Endothelial cell of umbilical vein (primary cell): ENCODE results near the gene TGFA. TPM values are rescaled to one million over a fixed set of nuclear protein-coding genes. Genes with fewer than 3 reads are reported as not detected.

ENCODE experiments used
- BruUV-seq: library from RNA; stranded (reverse); fragments of 400-500 nt; replicated peaks from 2 replicates; lab custom pipeline; 2021; lab: Mats Ljungman, UMichigan
- CTCF ChIA-PET: fragments of 300-600, 350-600 bp; sonication (Branson Sonifier 250); formaldehyde crosslinking; loops from one replicate; lab custom pipeline; 2021; ENCODE audit warnings: antibody characterized with exemption, inconsistent platforms; lab: Charles Lee
- POLR2A ChIA-PET: fragments of 300-600, 350-600 bp; sonication (Branson Sonifier 250); formaldehyde crosslinking; loops from one replicate; lab custom pipeline; 2021; ENCODE audit warnings: antibody characterized with exemption, inconsistent platforms; lab: Charles Lee
- DNase-seq: peaks from one replicate; pipeline ENCODE4 v3.0.0-alpha.2; 2011; ENCODE audit warnings: low read depth, low spot score
- FAIRE-seq: peaks from 2 replicates; lab custom pipeline; 2011; peaks lifted over from hg19 to GRCh38; lab: Jason Lieb, UNC
- H2AFZ ChIP-seq: 2 replicates; pipeline ENCODE4 v1.6.0; 2012; ENCODE audit warnings: low read depth, low read length, control low read depth, inconsistent platforms
- H3K27ac ChIP-seq: 2 replicates; pipeline ENCODE4 v1.5.1; 2011; ENCODE audit warnings: low read depth, mild to moderate bottlenecking, control low read depth, low read length, moderate library complexity; ENCODE audit not compliant: insufficient read depth
- H3K27me3 ChIP-seq, 2 experiments: 2 replicates each; pipeline versions ENCODE4 v1.6.0 to v1.6.1; 2011; ENCODE audit warnings: low read length in 2 of 2, mixed read lengths in 1 of 2; ENCODE audit not compliant: control insufficient read depth in 2 of 2, insufficient read depth in 2 of 2
- H3K36me3 ChIP-seq, 2 experiments: 2 replicates in 1 of 2; 3 replicates in 1 of 2; pipeline ENCODE4 v1.5.1; 2011; ENCODE audit warnings: low read length in 2 of 2, mild to moderate bottlenecking in 1 of 2, moderate library complexity in 1 of 2; ENCODE audit not compliant: control insufficient read depth in 2 of 2, insufficient read depth in 2 of 2; ENCODE audit errors: extremely low read depth in 1 of 2
- H3K4me1 ChIP-seq: 3 replicates; pipeline ENCODE4 v1.5.1; 2011; ENCODE audit warnings: mild to moderate bottlenecking, low read length; ENCODE audit not compliant: control insufficient read depth, insufficient read depth; ENCODE audit errors: extremely low read depth
- H3K4me2 ChIP-seq: 2 replicates; pipeline ENCODE4 v1.6.1; 2011; ENCODE audit warnings: low read length, control low read depth, mixed read lengths; ENCODE audit not compliant: insufficient read depth
- H3K4me3 ChIP-seq, 3 experiments: fragments of 200-600 bp in 1 of 3; sonication (generic), shearing (Covaris generic) in 1 of 3; replicated peaks in 1 of 3; 2 replicates each; pipeline ENCODE4 v1.5.1; 2011 to 2016; ENCODE audit warnings: control low read depth in 3 of 3, low read length in 3 of 3, mild to moderate bottlenecking in 2 of 3, inconsistent platforms in 1 of 3, low read depth in 1 of 3, moderate library complexity in 1 of 3; ENCODE audit not compliant: insufficient read depth in 1 of 3
- H3K79me2 ChIP-seq: 2 replicates; pipeline ENCODE4 v1.6.0; 2012; ENCODE audit warnings: low read length, inconsistent platforms; ENCODE audit not compliant: control insufficient read depth, insufficient read depth
- H3K9ac ChIP-seq: replicated peaks from 2 replicates; pipeline ENCODE3; 2011; ENCODE audit warnings: low read length, control low read depth; ENCODE audit not compliant: insufficient read depth; ENCODE audit errors: extremely low read depth
- H3K9me1 ChIP-seq: replicated peaks from 3 replicates; pipeline ENCODE4 v1.6.0; 2011; ENCODE audit warnings: mild to moderate bottlenecking, low read length; ENCODE audit not compliant: control insufficient read depth, insufficient read depth; ENCODE audit errors: extremely low read depth
- H3K9me3 ChIP-seq: replicated peaks from 2 replicates; pipeline ENCODE4 v1.5.1; 2012; ENCODE audit warnings: low read length, inconsistent platforms; ENCODE audit not compliant: control insufficient read depth, insufficient read depth
- H4K20me1 ChIP-seq: replicated peaks from 2 replicates; pipeline ENCODE3; 2011; ENCODE audit warnings: mild to moderate bottlenecking, low read length; ENCODE audit not compliant: control insufficient read depth, insufficient read depth; ENCODE audit errors: extremely low read depth
- EZH2 ChIP-seq: IDR thresholded peaks from 2 replicates; pipeline ENCODE4 v1.6.1; 2012; ENCODE audit warnings: borderline replicate concordance, low read depth, mild to moderate bottlenecking, moderate library complexity, low read length, inconsistent platforms; ENCODE audit not compliant: severe bottlenecking
- FOS ChIP-seq: IDR thresholded peaks from 2 replicates; pipeline ENCODE4 v1.6.1; 2011; ENCODE audit warnings: mild to moderate bottlenecking, low read length, moderate library complexity, borderline replicate concordance; ENCODE audit not compliant: insufficient read depth
- GATA2 ChIP-seq: IDR thresholded peaks from 2 replicates; pipeline ENCODE4 v1.7.0; 2011; ENCODE audit warnings: low read depth, mild to moderate bottlenecking, moderate library complexity, mixed read lengths, low read length; ENCODE audit not compliant: insufficient read length, insufficient read depth
- JUN ChIP-seq: IDR thresholded peaks from 2 replicates; pipeline ENCODE4 v1.6.1; 2011; ENCODE audit warnings: borderline replicate concordance, low read depth; ENCODE audit not compliant: insufficient read length, insufficient read depth
- MYC ChIP-seq: IDR thresholded peaks from one replicate; pipeline ENCODE4 v1.6.1; 2011; ENCODE audit warnings: mild to moderate bottlenecking, low read depth, low read length
- POLR2A ChIP-seq: IDR thresholded peaks from 2 replicates; pipeline ENCODE4 v1.6.1; 2012; ENCODE audit warnings: low read depth, mild to moderate bottlenecking, control low read depth, low read length
- POLR2AphosphoS5 ChIP-seq: IDR thresholded peaks from 2 replicates; pipeline ENCODE4 v1.6.1; 2012; ENCODE audit warnings: low read depth, mild to moderate bottlenecking, control low read depth, low read length, moderate library complexity; ENCODE audit not compliant: insufficient read depth
- dilution Hi-C: fragments of 300-500 bp; cut with MboI; formaldehyde crosslinking; loops from one replicate; pipeline ENCODE4 v1.15.0; 2019; ENCODE audit warnings: low sequenced_read_pairs; ENCODE audit not compliant: extremely low pct_ligation_motif_present
- intact Hi-C: fragments of 100-400 bp; cut with micrococcal nuclease; formaldehyde crosslinking; loops from one replicate; pipeline ENCODE4 v1.10.0; 2022
- polyA plus RNA-seq, 4 experiments: library from polyadenylated mRNA; depleted of rRNA in 3 of 4; stranded (reverse) in 3 of 4; unstranded in 1 of 4; fragments of >200 nt; gene quantifications; 2 replicates each; pipeline versions ENCODE4 v1.2.1 to v1.2.3, GENCODE V29; 2011 to 2012; ENCODE audit warnings: missing spikeins in 1 of 4
- total RNA-seq: library from RNA; stranded (reverse); gene quantifications from 2 replicates; pipeline ENCODE4 v1.2.3, GENCODE V29; 2021
- TF ChIP-seq, protein P1 (sequence below), 2 donors: IDR thresholded peaks; 1 replicate in 1 of 2; 2 replicates in 1 of 2; pipeline ENCODE4 v1.5.1; 2011; ENCODE audit warnings: low read length in 2 of 2, mild to moderate bottlenecking in 2 of 2, moderate library complexity in 2 of 2, control low read depth in 1 of 2, inconsistent platforms in 1 of 2, low read depth in 1 of 2; ENCODE audit not compliant: insufficient read depth in 1 of 2; ENCODE audit errors: extremely low read depth in 1 of 2
- TF ChIP-seq, protein P2 (sequence below): IDR thresholded peaks from 2 replicates; pipeline ENCODE4 v1.6.1; 2011; ENCODE audit not compliant: insufficient read depth, insufficient read length

Gene TGFA
- total and polyA plus RNA-seq, 2 donors (not counting 3 experiments of a cell fraction or from before 2014, with no cell fraction given), result 0.22 to 0.32 TPM

DNA sequence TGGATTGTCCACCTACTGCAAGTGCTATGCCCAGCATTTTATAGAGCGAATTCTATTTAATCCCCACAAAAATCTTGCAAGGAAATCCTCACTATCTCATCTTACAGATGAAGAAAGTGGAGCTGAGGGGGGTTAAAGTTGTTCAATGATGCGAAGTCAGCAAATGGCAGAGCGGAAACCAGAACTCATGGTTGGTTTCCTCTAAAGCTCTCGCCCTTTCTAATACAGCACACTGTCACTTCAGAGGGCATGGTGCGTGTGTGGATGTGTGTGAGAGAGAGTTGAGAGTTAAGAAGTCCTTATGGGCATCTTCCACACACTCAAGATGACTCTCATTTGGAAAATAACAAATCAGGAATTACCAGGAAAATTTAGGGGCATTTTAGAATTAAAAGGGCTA lies 78.4 kb downstream of the TGFA start:
- TF ChIP-seq GATA2 (no peak), MYC (no peak), FOS (no peak), POLR2A (no peak), EZH2 (no peak), POLR2AphosphoS5 (no peak), JUN (no peak)
- TF ChIP-seq, protein P1, sequence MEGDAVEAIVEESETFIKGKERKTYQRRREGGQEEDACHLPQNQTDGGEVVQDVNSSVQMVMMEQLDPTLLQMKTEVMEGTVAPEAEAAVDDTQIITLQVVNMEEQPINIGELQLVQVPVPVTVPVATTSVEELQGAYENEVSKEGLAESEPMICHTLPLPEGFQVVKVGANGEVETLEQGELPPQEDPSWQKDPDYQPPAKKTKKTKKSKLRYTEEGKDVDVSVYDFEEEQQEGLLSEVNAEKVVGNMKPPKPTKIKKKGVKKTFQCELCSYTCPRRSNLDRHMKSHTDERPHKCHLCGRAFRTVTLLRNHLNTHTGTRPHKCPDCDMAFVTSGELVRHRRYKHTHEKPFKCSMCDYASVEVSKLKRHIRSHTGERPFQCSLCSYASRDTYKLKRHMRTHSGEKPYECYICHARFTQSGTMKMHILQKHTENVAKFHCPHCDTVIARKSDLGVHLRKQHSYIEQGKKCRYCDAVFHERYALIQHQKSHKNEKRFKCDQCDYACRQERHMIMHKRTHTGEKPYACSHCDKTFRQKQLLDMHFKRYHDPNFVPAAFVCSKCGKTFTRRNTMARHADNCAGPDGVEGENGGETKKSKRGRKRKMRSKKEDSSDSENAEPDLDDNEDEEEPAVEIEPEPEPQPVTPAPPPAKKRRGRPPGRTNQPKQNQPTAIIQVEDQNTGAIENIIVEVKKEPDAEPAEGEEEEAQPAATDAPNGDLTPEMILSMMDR (IDR thresholded peaks at IDR 0.05; ENCODE audit: extremely low read depth in 1 of 2, insufficient read depth in 1 of 2, low read depth in 1 of 2, low read length in 2 of 2), result no peak
- TF ChIP-seq, protein P2, sequence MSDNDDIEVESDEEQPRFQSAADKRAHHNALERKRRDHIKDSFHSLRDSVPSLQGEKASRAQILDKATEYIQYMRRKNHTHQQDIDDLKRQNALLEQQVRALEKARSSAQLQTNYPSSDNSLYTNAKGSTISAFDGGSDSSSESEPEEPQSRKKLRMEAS, result no peak
- DNase-seq (no peak), FAIRE-seq (no peak)
- Histone ChIP-seq H3K4me2 (no peak overlapping the region), H3K27me3 (peaks cover 27 to 34% of the 10 kb centered on the region in 2 experiments), H3K9me1 (no peaks in the 10 kb centered on the region), H3K4me3 (no peak overlapping the region), H3K27ac (no peak overlapping the region), H3K9me3 (no peaks in the 10 kb centered on the region), H3K36me3 (no peaks in the 10 kb centered on the region), H3K79me2 (no peaks in the 10 kb centered on the region), H4K20me1 (no peaks in the 10 kb centered on the region), H3K4me1 (no peaks in the 10 kb centered on the region), H3K9ac (no peak overlapping the region), H2AFZ (no peak overlapping the region)
- dilution Hi-C loops (no loop called here), intact Hi-C loops (loop anchor here (5.0 kb wide), 1 partner anchor 77 kb away; the partner anchor contains the start of gene TGFA)
- POLR2A ChIA-PET, result no interaction called here
- CTCF ChIA-PET, result interaction anchor here (1.0 to 2.0 kb wide), 2 partner anchors 8 to 10 kb away, joined by 3 to 4 read pairs; no protein-coding TSS in a partner anchor
- BruUV-seq, result no TSS peak
